HepG2 (cell line): Measurements from ENCODE around the gene LARP7. TPM values are rescaled to one million over a fixed set of nuclear protein-coding genes. Genes with fewer than 3 reads are reported as not detected.

ENCODE experiments used
- ATAC-seq: fragments of 200-7000 bp; cut with Tn5 transposase; 3 replicates; pipeline ENCODE4 v1.9.1; 2020; ENCODE audit warnings: mild to moderate bottlenecking, moderate library complexity
- BruUV-seq: library from RNA; stranded (reverse); fragments of 400-500 nt; replicated peaks from 2 replicates; lab custom pipeline; 2021; lab: Mats Ljungman, UMichigan
- CTCF ChIA-PET: fragments of 300-600 bp; formaldehyde crosslinking; extraction: SDS; loops from one replicate; lab custom pipeline; 2021; ENCODE audit warnings: low total read pairs, inconsistent platforms, low intra/inter-chr PET ratio; lab: Yijun Ruan, JAX
- POLR2A ChIA-PET: fragments of 350-600 bp; sonication (Branson Sonifier 250); formaldehyde crosslinking; loops from one replicate; lab custom pipeline; 2020; ENCODE audit warnings: antibody characterized with exemption, inconsistent platforms; lab: Yijun Ruan, JAX
- DNase-seq: peaks from one replicate; pipeline ENCODE4 v3.0.0-alpha.2; 2015; ENCODE audit warnings: low spot score
- FAIRE-seq: peaks from 3 replicates; lab custom pipeline; 2011; peaks lifted over from hg19 to GRCh38; lab: Jason Lieb, UNC
- H2AFZ ChIP-seq: one replicate; pipeline ENCODE4 v1.6.1; 2011; ENCODE audit warnings: low read length, inconsistent platforms
- H3K27ac ChIP-seq: fragments of 300-600 bp; 3 replicates; pipeline ENCODE4 v1.8.0; 2011; ENCODE audit warnings: mixed run types, mild to moderate bottlenecking, mixed read lengths, low read length, inconsistent platforms; ENCODE audit not compliant: insufficient read depth; ENCODE audit errors: extremely low read length
- H3K27me3 ChIP-seq, 2 experiments: fragments of 200-600 bp in 1 of 2; 2 replicates in 1 of 2; 3 replicates in 1 of 2; pipeline versions ENCODE4 v1.6.0 to v1.8.0; 2011; ENCODE audit warnings: low read length in 2 of 2, mild to moderate bottlenecking in 2 of 2, moderate library complexity in 2 of 2, inconsistent platforms in 1 of 2; ENCODE audit not compliant: insufficient read depth in 2 of 2, control insufficient read depth in 1 of 2
- H3K36me3 ChIP-seq, 2 experiments: fragments of 200-600 bp in 1 of 2; replicated peaks in 1 of 2; 2 replicates in 1 of 2; 3 replicates in 1 of 2; pipeline versions ENCODE4 v1.5.1 to v1.8.0; 2011; ENCODE audit warnings: low read length in 2 of 2, inconsistent platforms in 1 of 2; ENCODE audit not compliant: insufficient read depth in 2 of 2, control insufficient read depth in 1 of 2
- H3K4me1 ChIP-seq: 2 replicates; pipeline ENCODE4 v1.5.1; 2012; ENCODE audit warnings: low read length, inconsistent platforms; ENCODE audit not compliant: insufficient read depth
- H3K4me2 ChIP-seq: 2 replicates; pipeline ENCODE4 v1.6.0; 2011; ENCODE audit warnings: low read depth, low read length, inconsistent platforms
- H3K4me3 ChIP-seq, 3 experiments: fragments of 200-600 bp in 1 of 3; sonication (generic), shearing (Covaris generic) in 1 of 3; replicated peaks in 1 of 3; 2 replicates each; pipeline ENCODE4 v1.5.1; 2011 to 2016; ENCODE audit warnings: low read length in 3 of 3, inconsistent platforms in 2 of 3, low read depth in 2 of 3, mild to moderate bottlenecking in 2 of 3, control low read depth in 1 of 3, mixed read lengths in 1 of 3; ENCODE audit not compliant: insufficient read depth in 1 of 3
- H3K79me2 ChIP-seq: one replicate; pipeline ENCODE4 v1.6.1; 2011; ENCODE audit warnings: low read length, inconsistent platforms; ENCODE audit not compliant: insufficient read depth
- H3K9ac ChIP-seq: 2 replicates; pipeline ENCODE4 v1.6.0; 2011; ENCODE audit warnings: mild to moderate bottlenecking, low read depth, low read length, inconsistent platforms; ENCODE audit not compliant: insufficient read depth
- H3K9me3 ChIP-seq: 2 replicates; pipeline ENCODE4 v1.5.1; 2012; ENCODE audit warnings: mild to moderate bottlenecking, low read length
- H4K20me1 ChIP-seq: 2 replicates; pipeline ENCODE4 v1.6.0; 2011; ENCODE audit warnings: inconsistent platforms, mild to moderate bottlenecking, low read length, moderate library complexity; ENCODE audit not compliant: insufficient read depth
- DNMT3B ChIP-seq: conservative IDR thresholded peaks from 2 replicates; pipeline ENCODE4 v1.6.1; 2016; ENCODE audit warnings: missing biosample characterization, control low read depth
- HIC2 ChIP-seq: sonication (generic); formaldehyde crosslinking; IDR thresholded peaks from 2 replicates; pipeline ENCODE4 v1.9.0; 2022; ENCODE audit warnings: low read depth, missing genetic modification reagents
- KAT2B ChIP-seq: fragments of 150-350 bp; IDR thresholded peaks from 2 replicates; pipeline ENCODE4 v1.6.1; 2014; ENCODE audit warnings: low read depth, low read length, borderline replicate concordance
- MTA1 ChIP-seq: sonication (generic); formaldehyde crosslinking; IDR thresholded peaks from 2 replicates; pipeline ENCODE4 v1.4.0; 2020; ENCODE audit warnings: missing genetic modification reagents, mild to moderate bottlenecking, borderline replicate concordance
- YEATS2 ChIP-seq: sonication (generic); formaldehyde crosslinking; IDR thresholded peaks from 2 replicates; pipeline ENCODE4 v1.4.0; 2020; ENCODE audit warnings: missing genetic modification reagents, borderline replicate concordance
- ZC3H13 ChIP-seq: sonication (generic); formaldehyde crosslinking; IDR thresholded peaks from 2 replicates; pipeline ENCODE4 v1.8.1; 2023; ENCODE audit warnings: mild to moderate bottlenecking, missing genetic modification reagents, moderate library complexity
- ZFP36L1 ChIP-seq: sonication (generic); formaldehyde crosslinking; IDR thresholded peaks from 2 replicates; pipeline ENCODE4 v1.8.0; 2022; ENCODE audit warnings: mild to moderate bottlenecking, missing genetic modification reagents, moderate library complexity
- ZNF136 ChIP-seq: sonication (generic); formaldehyde crosslinking; IDR thresholded peaks from 2 replicates; pipeline ENCODE4 v1.8.1; 2022; ENCODE audit warnings: low read depth, mild to moderate bottlenecking, moderate library complexity, missing genetic modification reagents
- ZNF275 ChIP-seq: sonication (generic); formaldehyde crosslinking; IDR thresholded peaks from 2 replicates; pipeline ENCODE4 v1.8.0; 2022; ENCODE audit warnings: missing genetic modification reagents, mild to moderate bottlenecking, inconsistent platforms, borderline replicate concordance
- ZNF331 ChIP-seq: sonication (generic); formaldehyde crosslinking; IDR thresholded peaks from 2 replicates; pipeline ENCODE4 v1.4.0; 2020; ENCODE audit warnings: missing genetic modification reagents
- ZNF589 ChIP-seq: sonication (generic); formaldehyde crosslinking; conservative IDR thresholded peaks from 2 replicates; pipeline ENCODE4 v1.8.0; 2022; ENCODE audit warnings: mild to moderate bottlenecking, moderate library complexity, missing genetic modification reagents
- ZNF660 ChIP-seq: sonication (generic); formaldehyde crosslinking; IDR thresholded peaks from 2 replicates; pipeline ENCODE4 v1.5.1; 2020; ENCODE audit warnings: mild to moderate bottlenecking, low read depth, missing genetic modification reagents, borderline replicate concordance
- ZNF672 ChIP-seq: sonication (generic); formaldehyde crosslinking; IDR thresholded peaks from 2 replicates; pipeline ENCODE4 v1.8.1; 2022; ENCODE audit warnings: missing genetic modification reagents
- WGBS: methylation state at CpG from one replicate; pipeline ENCODE4 v1.1.6; 2017; ENCODE audit warnings: low lambda C conversion rate; 5-methylcytosine and 5-hydroxymethylcytosine counted together
- in situ Hi-C: cut with HindIII; loops from 2 replicates; pipeline ENCODE4 v1.10.0; 2017; ENCODE audit warnings: low pct_unique_long_range_greater_than_20kb; ENCODE audit not compliant: extremely low pct_ligation_motif_present
- intact Hi-C: fragments of 100-400 bp; cut with micrococcal nuclease; formaldehyde crosslinking; loops from one replicate; pipeline ENCODE4 v1.10.0; 2022; ENCODE audit not compliant: unreplicated experiment
- polyA plus RNA-seq, 8 experiments: library from polyadenylated mRNA; depleted of rRNA in 3 of 8; stranded (reverse) in 7 of 8; unstranded in 1 of 8; fragments of >200 nt; fragmentation: Illumina TruSeq in 4 of 8; extraction: Trizol in 4 of 8; gene quantifications; 2 replicates each; pipeline versions ENCODE4 v1.2.1 to v1.2.3, GENCODE V29; 2011 to 2016; ENCODE audit warnings: low read depth in 4 of 8, missing spikeins in 1 of 8, mixed read lengths in 1 of 8; ENCODE audit not compliant: insufficient read depth in 1 of 8
- total RNA-seq, 5 experiments: library from RNA; depleted of rRNA; stranded (reverse); fragments of >200 nt; fragmentation: Illumina TruSeq; extraction: Trizol; gene quantifications; 2 replicates each; pipeline ENCODE4 v1.2.3, GENCODE V29; 2016; ENCODE audit warnings: low read depth in 1 of 5

The LARP7 gene
- total and polyA plus RNA-seq, 2 of the 13 experiments (the other 11 are each of a cell fraction or from before 2014, with no cell fraction given), result 9.7 to 37.1 TPM

- Histone ChIP-seq H3K4me2 (no peak overlapping the region), H3K36me3 (peaks cover 10 to 25% of the 10 kb centered on the region in 2 experiments)
- no peak for FAIRE-seq
Observed at GRCh38 chr4:112646632-112647537, 9.9 kb downstream of the LARP7 start.

More at GRCh38 chr4:112646632-112647537, 9.9 kb downstream of the LARP7 start:
- Histone ChIP-seq H4K20me1 (no peaks in the 10 kb centered on the region), H3K4me1 (no peaks in the 10 kb centered on the region), H3K4me3 (no peak overlapping the region), H3K27me3 (no peaks in the 10 kb centered on the region), H2AFZ (no peak overlapping the region), H3K79me2 (no peaks in the 10 kb centered on the region), H3K27ac (no peak overlapping the region), H3K9me3 (no peaks in the 10 kb centered on the region), H3K9ac (no peak overlapping the region)
- no peak for DNase-seq
- in situ Hi-C loops (no loop called here), intact Hi-C loops (no loop called here)
- no peak for ATAC-seq
- BruUV-seq, result TSS peak; percentile 45
- POLR2A ChIA-PET, result no interaction called here
- CTCF ChIA-PET, result no interaction called here
- 97% methylated on average over 6 of the region's 6 CpGs for WGBS
- TF ChIP-seq ZNF275 (CRISPR knock-in tag) (no peak), HIC2 (CRISPR knock-in tag) (no peak), ZNF589 (CRISPR knock-in tag) (no peak), YEATS2 (CRISPR knock-in tag) (no peak), ZNF660 (CRISPR knock-in tag) (no peak), KAT2B (no peak), ZNF136 (no peak), MTA1 (CRISPR knock-in tag) (no peak), ZNF672 (CRISPR knock-in tag) (no peak), ZNF331 (no peak), DNMT3B (no peak), ZC3H13 (CRISPR knock-in tag) (no peak), ZFP36L1 (no peak)
